ENCODE results near the gene GABBR2.
"Not testable (repeated sequence)": the region's sequence is repeated elsewhere in the genome, so short reads cannot be mapped to it uniquely, and the experiment has no call there.

DNA sequence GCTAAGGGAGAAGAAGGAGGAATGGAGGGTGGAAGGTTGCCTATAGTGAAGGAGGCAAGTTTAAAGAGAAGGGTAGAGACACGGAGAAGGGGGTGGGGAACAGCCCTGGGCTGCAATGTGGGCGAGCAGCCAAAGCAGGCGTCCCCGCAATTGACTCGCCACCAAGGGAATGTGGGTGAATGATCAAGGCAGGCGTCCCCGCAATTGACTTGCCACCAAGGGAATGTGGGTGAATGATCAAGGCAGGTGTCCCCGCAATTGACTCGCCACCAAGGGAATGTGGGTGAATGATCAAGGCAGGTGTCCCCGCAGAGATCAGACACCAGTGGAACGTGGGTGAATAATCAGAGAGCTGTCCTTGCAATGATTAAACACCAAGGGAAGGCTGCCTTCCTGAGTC is 438.5 kb downstream of the GABBR2 start:
- TF ChIP-seq, protein P1, sequence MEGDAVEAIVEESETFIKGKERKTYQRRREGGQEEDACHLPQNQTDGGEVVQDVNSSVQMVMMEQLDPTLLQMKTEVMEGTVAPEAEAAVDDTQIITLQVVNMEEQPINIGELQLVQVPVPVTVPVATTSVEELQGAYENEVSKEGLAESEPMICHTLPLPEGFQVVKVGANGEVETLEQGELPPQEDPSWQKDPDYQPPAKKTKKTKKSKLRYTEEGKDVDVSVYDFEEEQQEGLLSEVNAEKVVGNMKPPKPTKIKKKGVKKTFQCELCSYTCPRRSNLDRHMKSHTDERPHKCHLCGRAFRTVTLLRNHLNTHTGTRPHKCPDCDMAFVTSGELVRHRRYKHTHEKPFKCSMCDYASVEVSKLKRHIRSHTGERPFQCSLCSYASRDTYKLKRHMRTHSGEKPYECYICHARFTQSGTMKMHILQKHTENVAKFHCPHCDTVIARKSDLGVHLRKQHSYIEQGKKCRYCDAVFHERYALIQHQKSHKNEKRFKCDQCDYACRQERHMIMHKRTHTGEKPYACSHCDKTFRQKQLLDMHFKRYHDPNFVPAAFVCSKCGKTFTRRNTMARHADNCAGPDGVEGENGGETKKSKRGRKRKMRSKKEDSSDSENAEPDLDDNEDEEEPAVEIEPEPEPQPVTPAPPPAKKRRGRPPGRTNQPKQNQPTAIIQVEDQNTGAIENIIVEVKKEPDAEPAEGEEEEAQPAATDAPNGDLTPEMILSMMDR (conservative IDR thresholded peaks at IDR 0.05; ENCODE audit: low read depth, low read length), result not testable (repeated sequence)
- not testable (repeated sequence) for TF ChIP-seq EZH2 (IDR thresholded peaks at IDR 0.05; ENCODE audit: borderline replicate concordance, low read depth, low read length, poor library complexity, severe bottlenecking)

Measured in A673 (cell line).